IMR-90 (cell line): ENCODE data around the gene ZNF735. TPM values are rescaled to one million over a fixed set of nuclear protein-coding genes. Genes with fewer than 3 reads are reported as not detected.
A peak's percentile ranks its signal among the peaks of the same experiment; 100 is the strongest.

Experiments
- ATAC-seq: fragments of 200-7000 bp; cut with Tn5 transposase; 2 replicates; pipeline ENCODE4 v1.9.1; 2020; ENCODE audit warnings: low read depth, mild to moderate bottlenecking, moderate library complexity
- BruUV-seq: library from RNA; stranded (reverse); fragments of 400-500 nt; replicated peaks from 2 replicates; lab custom pipeline; 2021; lab: Mats Ljungman, UMichigan
- CTCF ChIA-PET: fragments of 300-600 bp; formaldehyde crosslinking; extraction: SDS; loops from one replicate; lab custom pipeline; 2021; ENCODE audit warnings: antibody characterized with exemption; lab: Yijun Ruan, JAX
- POLR2A ChIA-PET: fragments of 300-600 bp; sonication (Branson Sonifier 250); formaldehyde crosslinking; loops from one replicate; lab custom pipeline; 2022; ENCODE audit warnings: antibody characterized with exemption; ENCODE audit not compliant: unreplicated experiment; lab: Charles Lee
- DNase-seq: peaks from one replicate; pipeline ENCODE4 v3.0.0; 2013
- H2AFZ ChIP-seq: replicated peaks from 2 replicates; pipeline ENCODE3; 2013; ENCODE audit warnings: low read length, mild to moderate bottlenecking; ENCODE audit not compliant: poor library complexity
- H2AK5ac ChIP-seq: 2 replicates; pipeline ENCODE4 v1.6.1; 2013; ENCODE audit warnings: low read depth, low read length, inconsistent platforms
- H2AK9ac ChIP-seq: replicated peaks from 2 replicates; pipeline ENCODE3; 2013; ENCODE audit warnings: mild to moderate bottlenecking, low read depth, low read length, moderate library complexity; ENCODE audit not compliant: poor library complexity
- H2BK120ac ChIP-seq: 2 replicates; pipeline ENCODE4 v1.6.1; 2013; ENCODE audit warnings: low read depth, low read length, inconsistent platforms
- H2BK15ac ChIP-seq: 3 replicates; pipeline ENCODE4 v1.6.1; 2013; ENCODE audit warnings: low read depth, low read length, inconsistent platforms
- H2BK20ac ChIP-seq: 2 replicates; pipeline ENCODE4 v1.6.1; 2013; ENCODE audit warnings: low read depth, mild to moderate bottlenecking, inconsistent platforms, low read length, moderate library complexity
- H2BK5ac ChIP-seq: 2 replicates; pipeline ENCODE4 v1.6.1; 2013; ENCODE audit warnings: mild to moderate bottlenecking, low read depth, low read length, inconsistent platforms; ENCODE audit not compliant: poor library complexity, severe bottlenecking
- H3K14ac ChIP-seq: replicated peaks from 2 replicates; pipeline ENCODE4 v1.6.1; 2013; ENCODE audit warnings: low read depth, low read length, inconsistent platforms
- H3K18ac ChIP-seq: 2 replicates; pipeline ENCODE4 v1.6.1; 2013; ENCODE audit warnings: low read depth, low read length, control low read depth
- H3K23ac ChIP-seq: 2 replicates; pipeline ENCODE4 v1.6.1; 2013; ENCODE audit warnings: low read depth, low read length, inconsistent platforms
- H3K27ac ChIP-seq: 2 replicates; pipeline ENCODE4 v1.5.1; 2013; ENCODE audit warnings: mild to moderate bottlenecking, control low read depth, low read length; ENCODE audit not compliant: insufficient read depth
- H3K27me3 ChIP-seq: 2 replicates; pipeline ENCODE4 v1.6.1; 2013; ENCODE audit warnings: low read length; ENCODE audit not compliant: control insufficient read depth, insufficient read depth
- H3K36me3 ChIP-seq: 2 replicates; pipeline ENCODE4 v1.6.1; 2013; ENCODE audit warnings: low read length, mixed read lengths; ENCODE audit not compliant: control insufficient read depth, insufficient read depth
- H3K4ac ChIP-seq: 2 replicates; pipeline ENCODE4 v1.6.1; 2013; ENCODE audit warnings: low read depth, low read length, inconsistent platforms
- H3K4me1 ChIP-seq: 2 replicates; pipeline ENCODE4 v1.6.1; 2013; ENCODE audit warnings: low read length, mixed read lengths; ENCODE audit not compliant: control insufficient read depth, insufficient read depth
- H3K4me2 ChIP-seq: 2 replicates; pipeline ENCODE4 v1.6.1; 2013; ENCODE audit warnings: low read depth, mild to moderate bottlenecking, control low read depth, low read length, moderate library complexity
- H3K4me3 ChIP-seq: 2 replicates; pipeline ENCODE4 v1.5.1; 2013; ENCODE audit warnings: low read depth, mild to moderate bottlenecking, control low read depth, low read length, moderate library complexity; ENCODE audit not compliant: insufficient read depth
- H3K56ac ChIP-seq: 2 replicates; pipeline ENCODE4 v1.6.1; 2013; ENCODE audit warnings: low read length, inconsistent platforms; ENCODE audit not compliant: insufficient read depth; ENCODE audit errors: extremely low read depth
- H3K79me1 ChIP-seq, 2 experiments: 2 replicates each; pipeline ENCODE4 v1.6.1; 2013; ENCODE audit warnings: low read length in 2 of 2, inconsistent platforms in 1 of 2, low read depth in 1 of 2
- H3K9ac ChIP-seq: 2 replicates; pipeline ENCODE4 v1.6.1; 2013; ENCODE audit warnings: low read depth, low read length, control low read depth
- H3K9me1 ChIP-seq: 2 replicates; pipeline ENCODE4 v1.6.1; 2013; ENCODE audit warnings: low read length, inconsistent platforms; ENCODE audit not compliant: insufficient read depth
- H3K9me3 ChIP-seq: 2 replicates; pipeline ENCODE4 v1.6.1; 2013; ENCODE audit warnings: low read length; ENCODE audit not compliant: control insufficient read depth, insufficient read depth
- H4K20me1 ChIP-seq: 2 replicates; pipeline ENCODE4 v1.6.1; 2013; ENCODE audit warnings: low read length, inconsistent platforms; ENCODE audit not compliant: insufficient read depth
- H4K5ac ChIP-seq: 2 replicates; pipeline ENCODE4 v1.6.1; 2013; ENCODE audit warnings: mild to moderate bottlenecking, low read depth, low read length, control low read depth
- H4K8ac ChIP-seq, 2 experiments: 2 replicates each; pipeline ENCODE4 v1.6.1; 2013; ENCODE audit warnings: low read depth in 2 of 2, low read length in 2 of 2, control low read depth in 1 of 2, inconsistent platforms in 1 of 2
- H4K91ac ChIP-seq: 2 replicates; pipeline ENCODE4 v1.6.1; 2013; ENCODE audit warnings: low read depth, low read length, inconsistent platforms; ENCODE audit not compliant: insufficient read depth
- CHD1 ChIP-seq: IDR thresholded peaks from 2 replicates; pipeline ENCODE4 v1.6.1; 2012; ENCODE audit warnings: low read depth, low read length, improper control_type of control experiment
- CTCF ChIP-seq: conservative IDR thresholded peaks from 2 replicates; pipeline ENCODE4 v1.5.1; 2012; ENCODE audit warnings: mild to moderate bottlenecking, low read depth, low read length, improper control_type of control experiment
- WGBS, 2 experiments: methylation state at CpG; one replicate each; pipeline versions ENCODE4 v1.1.5 to v1.1.7; 2013; ENCODE audit warnings: missing lambda C conversion rate in 2 of 2; ENCODE audit not compliant: insufficient read length in 1 of 2; ENCODE audit errors: extremely low coverage in 2 of 2; 5-methylcytosine and 5-hydroxymethylcytosine counted together
- dilution Hi-C: fragments of 300-500 bp; cut with HindIII; formaldehyde crosslinking; loops from one replicate; pipeline ENCODE4 v1.14.3; 2018; ENCODE audit warnings: low sequenced_read_pairs; ENCODE audit not compliant: unreplicated experiment
- in situ Hi-C: fragments of 300-500 bp; cut with MboI; formaldehyde crosslinking; loops from 3 replicates; pipeline ENCODE4 v1.14.3; 2019; ENCODE audit warnings: low sequenced_read_pairs, inconsistent platforms, mixed read lengths
- intact Hi-C: fragments of 100-400 bp; cut with micrococcal nuclease; formaldehyde crosslinking; loops from 2 replicates; pipeline ENCODE4 v1.10.0; 2022
- polyA plus RNA-seq, 3 experiments: library from polyadenylated mRNA; depleted of rRNA; stranded (reverse); fragments of >200 nt; gene quantifications; 2 replicates each; pipeline ENCODE4 v1.2.3, GENCODE V29; 2012; ENCODE audit warnings: low replicate concordance in 1 of 3
- total RNA-seq: library from RNA; depleted of rRNA; stranded (reverse); fragments of >200 nt; gene quantifications from 2 replicates; pipeline ENCODE4 v1.2.3, GENCODE V29; 2012
- TF ChIP-seq, protein P1 (sequence below): fragments of 150-350 bp; IDR thresholded peaks from 2 replicates; pipeline ENCODE4 v1.6.1; 2016; ENCODE audit warnings: low read depth, mild to moderate bottlenecking, low read length, moderate library complexity, borderline replicate concordance

The ZNF735 gene
- total and polyA plus RNA-seq, 2 of the 4 experiments (the other 2 are of a cell fraction): not detected

- Histone ChIP-seq H3K56ac (no peak overlapping the region), H4K8ac (no peak overlapping the region), H3K23ac (no peak overlapping the region), H3K27me3 (no peaks in the 10 kb centered on the region), H3K36me3 (no peaks in the 10 kb centered on the region), H3K9me1 (no peaks in the 10 kb centered on the region), H3K4me2 (no peak overlapping the region), H2AK5ac (no peak overlapping the region), H3K4me1 (no peaks in the 10 kb centered on the region), H2AFZ (no peak overlapping the region), H3K4me3 (no peak overlapping the region), H3K27ac (no peak overlapping the region), H4K91ac (no peak overlapping the region), H2AK9ac (no peak overlapping the region), H4K5ac (no peak overlapping the region), H3K4ac (no peak overlapping the region), H2BK120ac (no peak overlapping the region), H3K9ac (no peak overlapping the region), H2BK15ac (no peak overlapping the region), H3K9me3 (peaks cover 18% of the 10 kb centered on the region; the same call in 1 of the 2 replicates), H2BK5ac (no peak overlapping the region), H4K20me1 (no peaks in the 10 kb centered on the region), H3K18ac (no peak overlapping the region), H3K14ac (no peak overlapping the region), H3K79me1 (no peaks in the 10 kb centered on the region), H2BK20ac (no peak overlapping the region)
- ChIA-PET CTCF (interaction anchor here (0.6 kb wide), 1 partner anchor 722 kb away, joined by 3 read pairs; the partner anchor contains the start of gene ZNF273), POLR2A (no interaction called here)
- DNase-seq: no peak
- ATAC-seq: no peak
- TF ChIP-seq, protein P1, sequence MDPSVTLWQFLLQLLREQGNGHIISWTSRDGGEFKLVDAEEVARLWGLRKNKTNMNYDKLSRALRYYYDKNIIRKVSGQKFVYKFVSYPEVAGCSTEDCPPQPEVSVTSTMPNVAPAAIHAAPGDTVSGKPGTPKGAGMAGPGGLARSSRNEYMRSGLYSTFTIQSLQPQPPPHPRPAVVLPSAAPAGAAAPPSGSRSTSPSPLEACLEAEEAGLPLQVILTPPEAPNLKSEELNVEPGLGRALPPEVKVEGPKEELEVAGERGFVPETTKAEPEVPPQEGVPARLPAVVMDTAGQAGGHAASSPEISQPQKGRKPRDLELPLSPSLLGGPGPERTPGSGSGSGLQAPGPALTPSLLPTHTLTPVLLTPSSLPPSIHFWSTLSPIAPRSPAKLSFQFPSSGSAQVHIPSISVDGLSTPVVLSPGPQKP: no peak
- TF ChIP-seq CTCF: 0 out of 2 replicates have a peak, but pooled peaks have one; percentile 11
- TF ChIP-seq CHD1: no peak
- in situ Hi-C loops: no loop called here
- WGBS, 2 experiments: no CpG with 5 or more reads among the region's 4 CpGs
- BruUV-seq: no TSS peak
- dilution Hi-C loops: no loop called here
- intact Hi-C loops: no loop called here
Measured at GRCh38 chr7:64180989-64181388, 26.0 kb upstream of the ZNF735 start.
